GM12878 (cell line): ENCODE measurements around the gene GALNT18. TPM values are rescaled to one million over a fixed set of nuclear protein-coding genes. Genes with fewer than 3 reads are reported as not detected.

Experiments
- ATAC-seq: fragments of 200-7000 bp; cut with Tn5 transposase; 3 replicates; pipeline ENCODE4 v1.9.1; 2020; ENCODE audit warnings: mild to moderate bottlenecking, moderate library complexity
- BruUV-seq: library from RNA; stranded (reverse); fragments of 400-500 nt; replicated peaks from 2 replicates; lab custom pipeline; 2021; lab: Mats Ljungman, UMichigan
- CTCF ChIA-PET: fragments of 300-600 bp; sonication (Branson Sonifier 250); formaldehyde crosslinking; extraction: SDS; loops from one replicate; lab custom pipeline; 2021; ENCODE audit warnings: inconsistent platforms; lab: Yijun Ruan, JAX
- POLR2A ChIA-PET: fragments of 350-600 bp; formaldehyde crosslinking; extraction: SDS; loops from one replicate; lab custom pipeline; 2021; ENCODE audit warnings: inconsistent platforms; lab: Charles Lee
- RAD21 ChIA-PET: fragments of 300-600 bp; sonication (Branson Sonifier 250); formaldehyde crosslinking; loops from one replicate; lab custom pipeline; 2023; ENCODE audit warnings: antibody characterized with exemption; ENCODE audit not compliant: unreplicated experiment; lab: Charles Lee
- SMC1A ChIA-PET: fragments of 300-600 bp; sonication (Branson Sonifier 250); formaldehyde crosslinking; loops from one replicate; lab custom pipeline; 2023; ENCODE audit not compliant: unreplicated experiment, uncharacterized antibody; lab: Charles Lee
- DNase-seq: peaks from one replicate; pipeline ENCODE4 v3.0.0-alpha.2; 2011; ENCODE audit warnings: low read depth, low spot score
- FAIRE-seq: peaks from 3 replicates; lab custom pipeline; 2011; peaks lifted over from hg19 to GRCh38; lab: Jason Lieb, UNC
- H2AFZ ChIP-seq: 2 replicates; pipeline ENCODE4 v1.6.0; 2011; ENCODE audit warnings: low read depth, low read length, control low read depth; ENCODE audit not compliant: control insufficient read depth
- H3K27ac ChIP-seq: 2 replicates; pipeline ENCODE4 v1.5.1; 2011; ENCODE audit warnings: control low read depth; ENCODE audit not compliant: control insufficient read depth, insufficient read depth
- H3K27me3 ChIP-seq, 2 experiments: replicated peaks in 1 of 2; 2 replicates each; pipeline versions ENCODE4 v1.6.0 to v1.6.1; 2011; ENCODE audit warnings: low read length in 1 of 2; ENCODE audit not compliant: control insufficient read depth in 2 of 2, insufficient read depth in 2 of 2
- H3K36me3 ChIP-seq, 2 experiments: 2 replicates each; pipeline ENCODE4 v1.5.1; 2011; ENCODE audit warnings: low read length in 1 of 2; ENCODE audit not compliant: control insufficient read depth in 2 of 2, insufficient read depth in 2 of 2
- H3K4me1 ChIP-seq: 2 replicates; pipeline ENCODE4 v1.6.1; 2011; ENCODE audit warnings: mild to moderate bottlenecking, low read length, moderate library complexity, mixed read lengths; ENCODE audit not compliant: control insufficient read depth, insufficient read depth
- H3K4me2 ChIP-seq: 2 replicates; pipeline ENCODE4 v1.6.0; 2011; ENCODE audit warnings: control low read depth; ENCODE audit not compliant: control insufficient read depth, insufficient read depth
- H3K4me3 ChIP-seq: fragments of 200-600 bp; sonication (generic); 2 replicates; pipeline ENCODE4 v1.5.1; 2016
- H3K79me2 ChIP-seq: 2 replicates; pipeline ENCODE4 v1.6.0; 2011; ENCODE audit warnings: low read length; ENCODE audit not compliant: control insufficient read depth, insufficient read depth
- H3K9ac ChIP-seq: 2 replicates; pipeline ENCODE4 v1.8.0; 2011; ENCODE audit warnings: low read length, control low read depth, mixed read lengths; ENCODE audit not compliant: control insufficient read depth, insufficient read depth
- H3K9me3 ChIP-seq: replicated peaks from 3 replicates; pipeline ENCODE4 v1.5.1; 2011; ENCODE audit warnings: mild to moderate bottlenecking, low read length; ENCODE audit not compliant: control insufficient read depth, insufficient read depth
- H4K20me1 ChIP-seq: 2 replicates; pipeline ENCODE4 v1.6.0; 2011; ENCODE audit not compliant: control insufficient read depth, insufficient read depth
- CEBPZ ChIP-seq: fragments of 150-350 bp; IDR thresholded peaks from 2 replicates; pipeline ENCODE4 v1.6.1; 2016; ENCODE audit warnings: low read depth, low read length
- ELK1 ChIP-seq: IDR thresholded peaks from 2 replicates; pipeline ENCODE4 v1.6.1; 2012; ENCODE audit warnings: low read depth, low read length, improper control_type of control experiment
- IRF3 ChIP-seq: fragments of 450-650 bp; IDR thresholded peaks from 2 replicates; pipeline ENCODE4 v1.6.1; 2014; ENCODE audit warnings: mild to moderate bottlenecking
- JUNB ChIP-seq: IDR thresholded peaks from 2 replicates; pipeline ENCODE4 v1.6.1; 2016; ENCODE audit warnings: antibody characterized with exemption, mild to moderate bottlenecking
- KLF5 ChIP-seq: fragments of 450-650 bp; IDR thresholded peaks from 2 replicates; pipeline ENCODE4 v1.6.1; 2014; ENCODE audit warnings: mild to moderate bottlenecking; ENCODE audit not compliant: partially characterized antibody
- NKRF ChIP-seq: fragments of 450-650 bp; conservative IDR thresholded peaks from 2 replicates; pipeline ENCODE4 v1.6.1; 2017; ENCODE audit warnings: mild to moderate bottlenecking, moderate library complexity
- RCOR1 ChIP-seq: conservative IDR thresholded peaks from 2 replicates; pipeline ENCODE4 v1.6.1; 2012; ENCODE audit warnings: low read depth, low read length, improper control_type of control experiment
- TCF12 ChIP-seq: IDR thresholded peaks from 2 replicates; pipeline ENCODE4 v1.6.1; 2011; ENCODE audit warnings: low read depth, mild to moderate bottlenecking, low read length
- ZBED1 ChIP-seq: IDR thresholded peaks from 2 replicates; pipeline ENCODE4 v1.6.1; 2016; ENCODE audit warnings: borderline replicate concordance
- ZSCAN29 ChIP-seq: fragments of 450-650 bp; IDR thresholded peaks from 2 replicates; pipeline ENCODE4 v1.6.1; 2017; ENCODE audit warnings: mild to moderate bottlenecking, moderate library complexity
- ZZZ3 ChIP-seq: IDR thresholded peaks from 2 replicates; pipeline ENCODE4 v1.6.1; 2011; ENCODE audit warnings: low read depth; ENCODE audit not compliant: control insufficient read depth, insufficient read length
- WGBS: methylation state at CpG from one replicate; pipeline ENCODE4 v1.1.6; 2016; ENCODE audit warnings: low lambda C conversion rate; ENCODE audit not compliant: insufficient replicate concordance, insufficient coverage; ENCODE audit errors: missing lambda C conversion rate; 5-methylcytosine and 5-hydroxymethylcytosine counted together
- in situ Hi-C: fragments of 300-500 bp; cut with MboI; formaldehyde crosslinking; loops from 9 replicates; pipeline ENCODE4 v1.14.3; 2018; ENCODE audit warnings: mixed read lengths
- intact Hi-C: fragments of 100-400 bp; cut with micrococcal nuclease; formaldehyde crosslinking; loops from one replicate; pipeline ENCODE4 v1.14.2; 2022; ENCODE audit not compliant: unreplicated experiment
- polyA plus RNA-seq, 11 experiments: library from polyadenylated mRNA; depleted of rRNA in 4 of 11; unstranded in 6 of 11; stranded (reverse) in 5 of 11; fragments of >200 nt; fragmentation: Nextera tagmentation in 4 of 11; fragmentation: Illumina TruSeq in 1 of 11; extraction: Ambion mirVana in 4 of 11; extraction: Trizol in 1 of 11; gene quantifications; 1 replicate in 1 of 11; 2 replicates in 10 of 11; pipeline versions ENCODE4 v1.2.1 to v1.2.3, GENCODE V29; 2011 to 2016; ENCODE audit warnings: inconsistent platforms in 2 of 11, missing spikeins in 2 of 11, low read depth in 1 of 11
- total RNA-seq, 4 experiments: library from RNA; depleted of rRNA in 3 of 4; stranded (reverse); fragments of >200 nt in 3 of 4; fragmentation: Illumina TruSeq in 1 of 4; extraction: Trizol in 1 of 4; gene quantifications; 2 replicates each; pipeline versions ENCODE4 v1.2.1 to v1.2.3, GENCODE V29; 2013 to 2021

Gene GALNT18
- total and polyA plus RNA-seq, 10 of the 15 experiments (the other 5 are each of a cell fraction or from before 2014, with no cell fraction given), result 1.2 to 14.2 (median 6.3) TPM

GRCh38 chr11:11581481-11581880 lies 40.3 kb downstream of the GALNT18 start:
- Histone ChIP-seq H3K27ac (no peak overlapping the region), H3K36me3 (no peaks in the 10 kb centered on the region), H3K9me3 (no peaks in the 10 kb centered on the region), H3K4me1 (no peaks in the 10 kb centered on the region), H3K79me2 (no peaks in the 10 kb centered on the region; the same call in 1 of the 2 replicates), H3K27me3 (no peaks in the 10 kb centered on the region), H3K9ac (no peak overlapping the region), H3K4me3 (no peak overlapping the region), H2AFZ (no peak overlapping the region), H4K20me1 (no peaks in the 10 kb centered on the region), H3K4me2 (no peak overlapping the region)
- DNase-seq (no peak), FAIRE-seq (no peak), ATAC-seq (no peak)
- no peak for TF ChIP-seq TCF12
- no peak for TF ChIP-seq KLF5
- TF ChIP-seq ELK1, result no peak
- no peak for TF ChIP-seq JUNB
- no peak for TF ChIP-seq ZSCAN29
- no peak for TF ChIP-seq ZZZ3
- TF ChIP-seq IRF3, result no peak
- no peak for TF ChIP-seq ZBED1
- TF ChIP-seq RCOR1, result no peak
- no peak for TF ChIP-seq NKRF
- no peak for TF ChIP-seq CEBPZ
- ChIA-PET POLR2A (no interaction called here), RAD21 (no interaction called here), CTCF (no interaction called here), SMC1A (interaction anchor here (1.0 kb wide), 1 partner anchor 21 kb away, joined by 5 read pairs; no protein-coding TSS in a partner anchor)
- WGBS, result 29% methylated on average over 4 of the region's 4 CpGs
- in situ Hi-C loops, result no loop called here
- BruUV-seq, result no TSS peak
- intact Hi-C loops, result no loop called here
